Heart left ventricle (tissue), 16 donors: ENCODE results near the gene ADCY7. TPM values are rescaled to one million over a fixed set of nuclear protein-coding genes. Genes with fewer than 3 reads are reported as not detected.

Experiments used
- ATAC-seq, 4 donors: fragments of 200-7000 bp; cut with Tn5 transposase; one replicate each; pipeline ENCODE4 v1.9.1; 2020 to 2022; ENCODE audit warnings: moderate library complexity in 4 of 4, mild to moderate bottlenecking in 3 of 4, moderate number of reproducible peaks in 1 of 4
- DNase-seq, 5 donors: peaks; one replicate each; pipeline ENCODE4 v3.0.0-alpha.2; 2020
- H3K27ac ChIP-seq, 12 donors: fragments of 200-600 bp; sonication (generic) in 4 of 12; one replicate each; pipeline versions ENCODE4 v1.5.0 to v1.8.0; 2016 to 2022; ENCODE audit warnings: mild to moderate bottlenecking in 2 of 12
- H3K27me3 ChIP-seq, 9 donors: fragments of 200-600 bp; sonication (generic) in 2 of 9; one replicate each; pipeline versions ENCODE4 v1.5.1 to v1.8.0; 2016 to 2022; ENCODE audit warnings: mild to moderate bottlenecking in 3 of 9
- H3K36me3 ChIP-seq, 9 donors: fragments of 200-600 bp; sonication (generic) in 2 of 9; one replicate each; pipeline versions ENCODE4 v1.5.0 to v1.8.0; 2018 to 2022; ENCODE audit warnings: mild to moderate bottlenecking in 2 of 9
- H3K4me1 ChIP-seq, 12 donors: fragments of 200-600 bp; sonication (generic) in 4 of 12; one replicate each; pipeline versions ENCODE4 v1.5.0 to v1.8.0; 2016 to 2022; ENCODE audit warnings: mild to moderate bottlenecking in 3 of 12
- H3K4me3 ChIP-seq, 12 donors: fragments of 200-600 bp; sonication (generic) in 4 of 12; one replicate each; pipeline versions ENCODE4 v1.5.0 to v1.8.0; 2017 to 2022; ENCODE audit warnings: mild to moderate bottlenecking in 9 of 12, moderate library complexity in 4 of 12
- H3K9me3 ChIP-seq, 12 donors: fragments of 200-600 bp; sonication (generic) in 4 of 12; one replicate each; pipeline versions ENCODE4 v1.5.0 to v1.8.0; 2016 to 2022; ENCODE audit warnings: mild to moderate bottlenecking in 1 of 12
- CTCF ChIP-seq, 12 donors: fragments of 200-600 bp; sonication (generic) in 4 of 12; IDR thresholded peaks; one replicate each; pipeline versions ENCODE4 v1.5.0 to v1.8.0; 2018 to 2022; ENCODE audit warnings: antibody characterized with exemption in 12 of 12, mild to moderate bottlenecking in 5 of 12
- POLR2A ChIP-seq, 2 donors: fragments of 450-650 bp; IDR thresholded peaks; one replicate each; pipeline ENCODE4 v1.6.1; 2017; ENCODE audit warnings: antibody characterized with exemption in 2 of 2, mild to moderate bottlenecking in 2 of 2, moderate library complexity in 2 of 2
- WGBS, 4 donors: extraction: QIAGEN DNeasy Blood & Tissue Kit in 2 of 4; methylation state at CpG; one replicate each; pipeline versions ENCODE4 v1.1.5 to v1.1.7; 2013 to 2018; 5-methylcytosine and 5-hydroxymethylcytosine counted together
- intact Hi-C, 10 donors: fragments of 100-400 bp; cut with DNase I; formaldehyde crosslinking; loops; one replicate each; pipeline versions ENCODE4 v1.11.1 to v1.14.2; 2022
- polyA plus RNA-seq, 2 donors: library from polyadenylated mRNA; stranded (reverse); fragments of 200-250 nt; gene quantifications; one replicate each; pipeline ENCODE4 v1.2.3, GENCODE V29; 2013
- total RNA-seq, 9 donors: library from RNA; depleted of rRNA in 2 of 9; stranded (reverse); fragments of >200 nt in 2 of 9; fragmentation: NEBNext Ultra II Directional in 3 of 9; extraction: Animal tissue kit (Norgen Biotek cat#: 25700) in 3 of 9; gene quantifications; one replicate each; pipeline versions ENCODE4 v1.1.0 to v1.2.4, GENCODE V29; 2016 to 2023
- donor health status: ischemic (EF 13 %, LVEDD 7.1; RV severe dilation, severe dysfunction).
- donor health status: healthy with polysubstance abuse.
- donor health status: DM: no; HTN: yes; CAD: no.
- donor health status: DM: no; HTN: no; CAD: no.
- donor health status: ischemic (EF 25% LVEDD 6.9; RV normal size, moderate dysfunction).
- donor health status: ischemic (EF 25% LVEDD 5.7; RV mildly dilated, moderate dysfunction).
- donor health status: healthy.
- donor health status: DM: yes; HTN: yes; CAD: no.
- donor health status: ischemic (EF 35%, LVEDD 5.7; RV mildly dilated, moderate dysfunction).
- donor health status: nonischemic (EF 11% LVEDD 7.7; RV severe dilation, severe dysfunction).
- donor health status: DM: yes; HTN: yes; CAD: no.
- donor health status: PGD.
- donor health status: ischemic (EF 29% LVEDD 5.4; RV normal size, mild dysfunction).
- donor health status: nonischemic (EF 23%, LVEDD 6.1; RV moderate dilation, normal function).

ADCY7 gene
- total and polyA plus RNA-seq, 11 donors = 3.2 to 46.7 (median 5.3) TPM

GRCh38 chr16:50254072-50254471 lies 12.3 kb upstream of the ADCY7 start:
- intact Hi-C loops = no loop called here
- Histone ChIP-seq H3K27ac (no peak overlapping the region), H3K4me3 (no peak overlapping the region), H3K36me3 (no peaks in the 10 kb centered on the region), H3K4me1 (peaks cover 0 to 19% (median 1%) of the 10 kb centered on the region in 12 donors), H3K9me3 (no peaks in the 10 kb centered on the region), H3K27me3 (no peaks in the 10 kb centered on the region)
- no peak for ATAC-seq
- DNase-seq = peak in 1 of 5 donors; percentile 20
- WGBS, 4 donors = 64 to 79% (median 72%) methylated on average over 7 of the region's 7 CpGs
- TF ChIP-seq CTCF (IDR thresholded peaks at IDR 0.05) (no peak), POLR2A (IDR thresholded peaks at IDR 0.05) (no peak)

DNA sequence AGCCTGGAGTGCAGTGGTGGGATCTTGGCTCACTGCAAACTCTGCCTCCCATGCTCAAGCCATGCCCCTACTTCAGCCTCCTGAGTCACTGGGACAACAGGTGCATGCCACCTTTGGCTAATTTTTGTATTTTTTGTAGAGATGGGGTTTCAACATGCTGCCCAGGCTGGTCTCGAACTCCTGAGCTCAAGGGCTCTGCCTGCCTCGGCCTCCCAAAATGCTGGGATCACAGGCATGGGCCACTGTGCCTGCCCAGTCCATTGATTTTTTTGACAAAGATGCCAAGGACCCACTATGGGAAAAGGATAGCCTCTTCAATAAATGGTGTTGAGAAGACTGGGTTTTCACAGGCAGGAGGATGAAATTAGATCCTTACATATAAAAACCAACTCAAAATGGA lies 10.8 kb upstream of the ADCY7 start:
- H3K36me3 ChIP-seq = no peaks in the 10 kb centered on the region
- H3K4me1 ChIP-seq = peaks cover 0 to 31% (median 10%) of the 10 kb centered on the region in 12 donors
- intact Hi-C loops = no loop called here
- no peak for DNase-seq
- no peak overlapping the region for H3K27ac ChIP-seq
- ATAC-seq = no peak
- WGBS, 4 donors = 79 to 90% (median 87%) methylated on average over 2 of the region's 2 CpGs
- H3K4me3 ChIP-seq = no peak overlapping the region
- TF ChIP-seq POLR2A (IDR thresholded peaks at IDR 0.05) (no peak), CTCF (IDR thresholded peaks at IDR 0.05) (no peak)
- no peaks in the 10 kb centered on the region for H3K27me3 ChIP-seq
- peaks cover 0 to 4% (median 0%) of the 10 kb centered on the region in 12 donors for H3K9me3 ChIP-seq

GRCh38 chr16:50256604-50257003 lies 9.7 kb upstream of the ADCY7 start:
- Histone ChIP-seq H3K4me3 (no peak overlapping the region), H3K4me1 (peaks cover 0 to 36% (median 10%) of the 10 kb centered on the region in 12 donors), H3K9me3 (peaks cover 0 to 6% (median 0%) of the 10 kb centered on the region in 12 donors), H3K27ac (no peak overlapping the region), H3K36me3 (no peaks in the 10 kb centered on the region), H3K27me3 (no peaks in the 10 kb centered on the region)
- ATAC-seq = no peak
- no peak for TF ChIP-seq CTCF (IDR thresholded peaks at IDR 0.05)
- no peak for TF ChIP-seq POLR2A (IDR thresholded peaks at IDR 0.05)
- intact Hi-C loops = no loop called here
- WGBS, 4 donors = 41 to 93% (median 85%) methylated on average over 1 of the region's 1 CpG
- DNase-seq = no peak

GRCh38 chr16:50257876-50258275 lies 8.5 kb upstream of the ADCY7 start:
- intact Hi-C loops = no loop called here

More at GRCh38 chr16:50257876-50258275, 8.5 kb upstream of the ADCY7 start:
- ATAC-seq (no peak), DNase-seq (no peak)
- no peaks in the 10 kb centered on the region for H3K36me3 ChIP-seq
- no peaks in the 10 kb centered on the region for H3K27me3 ChIP-seq
- no peak for TF ChIP-seq POLR2A (IDR thresholded peaks at IDR 0.05)
- no peak for TF ChIP-seq CTCF (IDR thresholded peaks at IDR 0.05)
- H3K4me3 ChIP-seq = no peak overlapping the region
- H3K27ac ChIP-seq = no peak overlapping the region
- H3K9me3 ChIP-seq = peaks cover 0 to 6% (median 0%) of the 10 kb centered on the region in 12 donors
- 89 to 93% (median 91%) methylated on average over 9 of the region's 9 CpGs for WGBS, 4 donors
- peaks cover 0 to 34% (median 10%) of the 10 kb centered on the region in 12 donors for H3K4me1 ChIP-seq
